ENCODE data around the gene ATG2B. TPM values are rescaled to one million over a fixed set of nuclear protein-coding genes. Genes with fewer than 3 reads are reported as not detected.

ATG2B gene
- total and polyA plus RNA-seq, 3 donors from 2014 or later = 42.7 to 74.9 (median 44.8) TPM

DNA sequence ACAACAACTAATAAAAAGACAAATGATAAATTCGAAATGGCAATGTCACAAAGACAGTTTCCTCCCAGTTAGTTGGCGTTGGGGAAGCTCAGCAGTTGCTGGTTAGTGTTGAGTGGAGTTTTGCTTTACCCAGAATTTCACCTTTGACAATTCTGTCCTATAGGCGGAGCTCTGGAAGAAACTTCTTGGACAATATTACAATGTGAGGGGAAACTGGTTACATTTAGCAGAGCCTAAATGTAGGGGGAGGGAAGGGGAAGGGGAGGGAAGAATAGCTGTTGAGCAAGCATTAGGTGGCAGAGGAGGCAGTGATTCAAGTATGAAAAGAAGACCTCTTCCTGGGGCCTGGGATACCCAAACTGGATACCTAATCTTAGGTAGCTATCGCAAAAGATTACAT, 55.7 kb downstream of the ATG2B start:
- Histone ChIP-seq H3K4me3 (no peak overlapping the region), H3K9me3 (no peaks in the 10 kb centered on the region), H3K36me3 (ENCODE audit: low read depth, missing control alignments) (no peaks in the 10 kb centered on the region), H3K4me1 (no peaks in the 10 kb centered on the region), H3K27me3 (no peaks in the 10 kb centered on the region), H3K27ac (no peak overlapping the region)
- TF ChIP-seq POLR2A (IDR thresholded peaks at IDR 0.05) = no peak
- TF ChIP-seq, protein P1, sequence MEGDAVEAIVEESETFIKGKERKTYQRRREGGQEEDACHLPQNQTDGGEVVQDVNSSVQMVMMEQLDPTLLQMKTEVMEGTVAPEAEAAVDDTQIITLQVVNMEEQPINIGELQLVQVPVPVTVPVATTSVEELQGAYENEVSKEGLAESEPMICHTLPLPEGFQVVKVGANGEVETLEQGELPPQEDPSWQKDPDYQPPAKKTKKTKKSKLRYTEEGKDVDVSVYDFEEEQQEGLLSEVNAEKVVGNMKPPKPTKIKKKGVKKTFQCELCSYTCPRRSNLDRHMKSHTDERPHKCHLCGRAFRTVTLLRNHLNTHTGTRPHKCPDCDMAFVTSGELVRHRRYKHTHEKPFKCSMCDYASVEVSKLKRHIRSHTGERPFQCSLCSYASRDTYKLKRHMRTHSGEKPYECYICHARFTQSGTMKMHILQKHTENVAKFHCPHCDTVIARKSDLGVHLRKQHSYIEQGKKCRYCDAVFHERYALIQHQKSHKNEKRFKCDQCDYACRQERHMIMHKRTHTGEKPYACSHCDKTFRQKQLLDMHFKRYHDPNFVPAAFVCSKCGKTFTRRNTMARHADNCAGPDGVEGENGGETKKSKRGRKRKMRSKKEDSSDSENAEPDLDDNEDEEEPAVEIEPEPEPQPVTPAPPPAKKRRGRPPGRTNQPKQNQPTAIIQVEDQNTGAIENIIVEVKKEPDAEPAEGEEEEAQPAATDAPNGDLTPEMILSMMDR (IDR thresholded peaks at IDR 0.05) = no peak
- WGBS, 2 donors = 87 to 89% methylated on average over 4 of the region's 4 CpGs
- intact Hi-C loops (cut with DNase I; ENCODE audit: low total_unique reads) = no loop called here
- no peak for DNase-seq

DNA sequence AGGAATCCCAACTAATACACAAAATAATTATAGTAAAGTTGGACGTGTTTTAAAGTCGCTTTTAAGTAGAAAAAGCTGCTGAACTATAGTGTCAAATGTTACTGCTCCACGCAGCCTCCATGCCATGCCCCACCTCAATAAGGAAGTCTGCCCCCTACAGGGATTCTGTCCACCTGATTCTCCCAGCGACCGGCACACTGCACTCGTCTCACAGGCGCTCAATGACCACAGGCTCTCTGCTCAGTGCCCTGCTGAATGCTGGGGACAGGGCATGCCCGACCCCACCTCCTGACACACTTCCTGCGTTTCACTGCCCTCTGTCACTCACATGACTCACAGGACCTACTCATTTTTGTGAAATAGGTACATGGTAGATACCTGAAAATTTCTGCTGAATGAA, 58.2 kb downstream of the ATG2B start:
- TF ChIP-seq, protein P1 (IDR thresholded peaks at IDR 0.05) = no peak
- TF ChIP-seq POLR2A (IDR thresholded peaks at IDR 0.05) = no peak
- no peak for DNase-seq
- Histone ChIP-seq H3K4me3 (no peak overlapping the region), H3K27ac (no peak overlapping the region), H3K27me3 (no peaks in the 10 kb centered on the region), H3K4me1 (no peaks in the 10 kb centered on the region), H3K9me3 (no peaks in the 10 kb centered on the region), H3K36me3 (ENCODE audit: low read depth, missing control alignments) (no peaks in the 10 kb centered on the region)
- 84 to 88% methylated on average over 9 of the region's 9 CpGs for WGBS, 2 donors
- intact Hi-C loops (cut with DNase I; ENCODE audit: low total_unique reads) = no loop called here

DNA sequence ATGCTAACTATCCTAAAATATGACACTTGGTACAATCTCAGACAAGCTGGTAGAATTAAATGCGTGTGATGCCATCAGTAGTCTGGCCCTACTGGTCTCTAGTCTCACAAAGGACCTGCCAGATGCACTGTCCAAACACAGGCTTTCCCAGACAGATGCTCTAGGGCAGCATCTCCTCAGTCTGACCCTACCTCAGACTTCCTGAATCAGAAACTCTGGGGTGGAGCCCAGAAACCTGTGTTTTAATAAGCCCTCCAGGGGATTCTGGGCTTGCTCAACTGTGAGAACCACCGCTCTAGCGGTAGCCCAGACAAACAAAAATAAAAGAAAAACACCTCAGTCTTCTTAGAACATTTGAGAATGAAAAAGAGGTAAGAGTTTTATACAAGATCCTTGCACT, 59.2 kb downstream of the ATG2B start:
- 93 to 94% methylated on average over 3 of the region's 3 CpGs for WGBS, 2 donors
- H3K27ac ChIP-seq = no peak overlapping the region
- no peaks in the 10 kb centered on the region for H3K4me1 ChIP-seq
- H3K27me3 ChIP-seq = no peaks in the 10 kb centered on the region
- no peak overlapping the region for H3K4me3 ChIP-seq
- intact Hi-C loops (cut with DNase I; ENCODE audit: low total_unique reads) = no loop called here
- no peaks in the 10 kb centered on the region for H3K9me3 ChIP-seq
- DNase-seq = no peak
- H3K36me3 ChIP-seq (ENCODE audit: low read depth, missing control alignments) = no peaks in the 10 kb centered on the region
- TF ChIP-seq, protein P1 (IDR thresholded peaks at IDR 0.05) = no peak
- no peak for TF ChIP-seq POLR2A (IDR thresholded peaks at IDR 0.05)

DNA sequence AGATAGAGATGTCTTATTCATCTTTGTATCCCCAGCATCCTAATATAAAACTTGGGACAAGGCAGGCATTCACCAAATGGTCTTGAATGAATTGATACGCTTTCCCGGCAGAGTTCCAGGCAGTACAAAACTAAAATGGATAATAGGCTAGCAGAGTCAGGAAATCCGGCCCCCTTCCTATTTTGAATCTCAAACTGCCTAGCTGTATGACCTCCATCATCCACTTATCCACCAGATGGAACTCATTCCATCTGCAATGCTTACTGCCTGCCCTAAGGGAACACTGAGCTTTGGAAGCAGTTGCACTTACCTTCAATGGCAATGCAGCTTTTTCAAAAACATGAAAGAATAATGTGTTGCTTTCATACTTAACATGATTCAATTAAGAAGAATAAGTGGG, 63.7 kb downstream of the ATG2B start:
- no peaks in the 10 kb centered on the region for H3K36me3 ChIP-seq (ENCODE audit: low read depth, missing control alignments)
- TF ChIP-seq, protein P1 (IDR thresholded peaks at IDR 0.05) = no peak
- TF ChIP-seq POLR2A (IDR thresholded peaks at IDR 0.05) = no peak
- intact Hi-C loops (cut with DNase I; ENCODE audit: low total_unique reads) = no loop called here
- H3K4me3 ChIP-seq = no peak overlapping the region
- H3K27me3 ChIP-seq = no peaks in the 10 kb centered on the region
- DNase-seq = no peak
- WGBS, 2 donors = 50 to 71% methylated on average over 3 of the region's 3 CpGs
- no peak overlapping the region for H3K27ac ChIP-seq
- H3K9me3 ChIP-seq = no peaks in the 10 kb centered on the region
- H3K4me1 ChIP-seq = no peaks in the 10 kb centered on the region

DNA sequence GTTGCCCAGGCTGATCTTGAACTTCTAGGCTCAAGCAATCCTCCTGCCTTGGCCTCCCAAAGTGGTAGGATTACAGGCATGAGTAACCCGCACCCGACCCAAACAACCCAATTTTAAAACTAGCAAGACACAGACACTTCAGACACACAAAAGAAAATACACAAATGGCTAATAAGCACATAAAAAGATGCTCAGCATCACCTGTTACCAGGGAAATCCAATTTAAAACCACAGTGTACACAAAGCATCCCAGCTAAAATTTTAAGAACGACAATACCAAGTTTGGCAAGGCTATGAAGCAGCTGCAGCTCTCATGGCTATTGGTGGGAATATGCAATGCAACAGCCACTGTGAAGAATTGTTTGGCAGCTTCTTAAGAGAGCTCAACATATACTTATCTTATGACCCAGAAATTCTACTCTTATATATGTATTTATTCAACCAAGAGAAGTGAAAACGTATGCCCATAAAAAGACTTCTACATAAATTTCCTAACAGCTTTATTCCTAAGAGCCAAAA, 65.1 kb downstream of the ATG2B start:
- no peak for TF ChIP-seq POLR2A (IDR thresholded peaks at IDR 0.05)
- TF ChIP-seq, protein P1 (IDR thresholded peaks at IDR 0.05) = no peak
- no peak overlapping the region for H3K27ac ChIP-seq
- WGBS, 2 donors = 86 to 90% methylated on average over 4 of the region's 4 CpGs
- intact Hi-C loops (cut with DNase I; ENCODE audit: low total_unique reads) = no loop called here
- H3K27me3 ChIP-seq = no peaks in the 10 kb centered on the region
- no peaks in the 10 kb centered on the region for H3K4me1 ChIP-seq
- no peak overlapping the region for H3K4me3 ChIP-seq
- no peaks in the 10 kb centered on the region for H3K9me3 ChIP-seq
- no peak for DNase-seq
- H3K36me3 ChIP-seq (ENCODE audit: low read depth, missing control alignments) = no peaks in the 10 kb centered on the region
